HG02884 (cell line): ENCODE data around the gene CYP27B1.
A peak's percentile ranks its signal among the peaks of the same experiment; 100 is the strongest.

ENCODE experiments used
- ATAC-seq: cut with Tn5 transposase; IDR thresholded peaks from one replicate; pipeline ENCODE4 v1.9.1; 2021; ENCODE audit warnings: mild to moderate bottlenecking, moderate library complexity; ENCODE audit not compliant: unreplicated experiment

Gene CYP27B1

GRCh38 chr12:57767305-57767698, 424 bp upstream of the CYP27B1 start:
- no peak for ATAC-seq

GRCh38 chr12:57765698-57766463, 997 bp downstream of the CYP27B1 start:
- no peak for ATAC-seq

GRCh38 chr12:57765003-57765697, 1.7 kb downstream of the CYP27B1 start:
- ATAC-seq, result peak; percentile 46

- ATAC-seq, result no peak
Observed at GRCh38 chr12:57764662-57765002, 2.2 kb downstream of the CYP27B1 start.

- no peak for ATAC-seq
Observed at GRCh38 chr12:57763881-57764661, 2.8 kb downstream of the CYP27B1 start.

GRCh38 chr12:57762463-57762862, 4.4 kb downstream of the CYP27B1 start:
- no peak for ATAC-seq

GRCh38 chr12:57761391-57761998, 5.4 kb downstream of the CYP27B1 start:
- ATAC-seq, result no peak

- ATAC-seq, result no peak
Observed at GRCh38 chr12:57760347-57760982, 6.4 kb downstream of the CYP27B1 start.

- no peak for ATAC-seq
Observed at GRCh38 chr12:57759360-57759980, 7.4 kb downstream of the CYP27B1 start.

GRCh38 chr12:57758552-57759359, 8.1 kb downstream of the CYP27B1 start:
- ATAC-seq, result no peak

- ATAC-seq, result no peak
Observed at GRCh38 chr12:57757771-57758170, 9.1 kb downstream of the CYP27B1 start.

- no peak for ATAC-seq
Observed at GRCh38 chr12:57756406-57757341, 10.2 kb downstream of the CYP27B1 start.

GRCh38 chr12:57755454-57756372, 11.2 kb downstream of the CYP27B1 start:
- no peak for ATAC-seq

- no peak for ATAC-seq
Observed at GRCh38 chr12:57755194-57755453, 11.8 kb downstream of the CYP27B1 start.

- peak; percentile 34 for ATAC-seq
Observed at GRCh38 chr12:57754411-57755193, 12.3 kb downstream of the CYP27B1 start, which contains the start of gene MARCHF9. Gene MARCHF9, plus strand, starts transcription at chr12:57755103. Its CDS starts 426 bp downstream, at chr12:57755529.

GRCh38 chr12:57753756-57754337, 13.0 kb downstream of the CYP27B1 start:
- ATAC-seq, result no peak

GRCh38 chr12:57752668-57753000, 14.2 kb downstream of the CYP27B1 start:
- no peak for ATAC-seq
